ENCODE data around the gene SCNM1.

DNA sequence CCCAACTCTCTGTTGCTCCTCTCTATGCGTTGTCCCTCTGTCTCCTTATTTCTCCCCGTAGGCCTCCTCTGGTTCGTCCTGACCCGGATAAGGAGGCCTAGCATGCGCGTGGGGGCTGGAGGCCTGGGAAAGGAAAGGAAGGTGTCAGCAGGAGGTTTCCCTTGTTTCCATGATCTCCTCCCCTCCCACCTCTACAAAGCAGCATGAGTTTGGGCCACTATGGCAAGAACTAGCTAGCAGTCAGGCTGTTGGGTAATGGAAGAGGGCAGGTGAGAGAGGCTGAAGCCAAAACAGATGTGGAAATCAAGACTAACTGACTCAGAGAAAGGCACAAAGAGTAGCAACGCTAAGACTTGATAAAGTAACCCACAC lies 18.8 kb upstream of the SCNM1 start:
- no peak for TF ChIP-seq EP300 (IDR thresholded peaks at IDR 0.05)
- no peak for TF ChIP-seq CTCF (IDR thresholded peaks at IDR 0.05)

Data from gastroesophageal sphincter (tissue), 3 donors.